Thyroid gland (tissue), 4 donors: ENCODE results near the gene GNPTG.

Experiments used
- POLR2A ChIP-seq, 2 donors: fragments of 450-650 bp; IDR thresholded peaks; one replicate each; pipeline ENCODE4 v1.6.1; 2017; ENCODE audit warnings: antibody characterized with exemption in 2 of 2, mild to moderate bottlenecking in 2 of 2, moderate library complexity in 1 of 2
- TF ChIP-seq, protein P1 (sequence below), 6 experiments: fragments of 200-600 bp in 3 of 6; fragments of 450-650 bp in 3 of 6; sonication (generic) in 3 of 6; IDR thresholded peaks; one replicate each; pipeline ENCODE4 v1.5.1; 2016 to 2019; ENCODE audit warnings: antibody characterized with exemption in 6 of 6, mild to moderate bottlenecking in 2 of 6, inconsistent platforms in 1 of 6, moderate library complexity in 1 of 6

DNA sequence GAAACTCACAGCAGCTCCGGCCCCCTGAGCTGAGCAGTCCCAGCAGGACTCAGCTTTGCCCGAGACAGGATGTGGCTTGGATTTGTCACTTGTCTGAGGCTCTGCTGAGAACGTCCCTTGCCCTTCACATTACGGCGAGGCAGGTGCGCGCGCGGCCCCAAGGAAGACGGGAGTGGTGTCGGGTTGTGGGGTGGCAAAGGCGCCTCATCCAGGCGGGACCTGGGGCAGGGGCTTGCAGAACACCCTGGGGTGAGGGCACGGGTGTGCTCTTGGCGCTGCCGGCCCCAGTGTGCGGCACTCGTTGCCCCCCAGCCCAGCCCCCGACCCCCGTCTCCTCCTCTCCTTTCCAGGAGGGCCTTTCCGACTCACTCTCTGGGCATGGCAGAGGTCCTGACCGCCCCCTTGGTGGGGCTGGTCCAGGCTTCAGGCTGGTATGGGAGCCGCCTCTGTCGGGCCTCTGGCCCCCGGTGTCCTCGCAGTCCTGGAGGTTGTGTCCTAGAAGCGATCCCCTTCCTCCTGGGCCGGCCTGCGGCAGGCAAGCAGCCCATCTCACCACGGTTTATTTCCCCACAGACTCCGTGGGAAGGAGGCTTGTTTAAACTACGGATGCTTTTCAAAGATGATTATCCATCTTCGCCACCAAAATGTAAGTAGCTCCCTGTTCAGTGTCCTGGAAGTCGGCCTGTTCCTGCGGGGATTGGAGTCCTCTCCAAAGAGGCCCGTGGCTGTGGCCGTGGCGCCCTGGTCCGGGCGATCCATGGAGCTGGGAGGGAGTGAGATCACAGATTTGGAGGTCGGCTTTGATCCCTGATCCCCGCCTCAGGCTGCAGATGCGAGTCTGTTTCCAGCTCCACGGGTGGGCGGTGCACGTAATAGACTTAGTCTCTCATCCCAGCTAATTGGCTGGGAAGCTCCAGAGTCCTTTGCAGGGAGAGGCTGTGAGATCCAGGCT is 36.4 kb upstream of the GNPTG start:
- TF ChIP-seq, protein P1, sequence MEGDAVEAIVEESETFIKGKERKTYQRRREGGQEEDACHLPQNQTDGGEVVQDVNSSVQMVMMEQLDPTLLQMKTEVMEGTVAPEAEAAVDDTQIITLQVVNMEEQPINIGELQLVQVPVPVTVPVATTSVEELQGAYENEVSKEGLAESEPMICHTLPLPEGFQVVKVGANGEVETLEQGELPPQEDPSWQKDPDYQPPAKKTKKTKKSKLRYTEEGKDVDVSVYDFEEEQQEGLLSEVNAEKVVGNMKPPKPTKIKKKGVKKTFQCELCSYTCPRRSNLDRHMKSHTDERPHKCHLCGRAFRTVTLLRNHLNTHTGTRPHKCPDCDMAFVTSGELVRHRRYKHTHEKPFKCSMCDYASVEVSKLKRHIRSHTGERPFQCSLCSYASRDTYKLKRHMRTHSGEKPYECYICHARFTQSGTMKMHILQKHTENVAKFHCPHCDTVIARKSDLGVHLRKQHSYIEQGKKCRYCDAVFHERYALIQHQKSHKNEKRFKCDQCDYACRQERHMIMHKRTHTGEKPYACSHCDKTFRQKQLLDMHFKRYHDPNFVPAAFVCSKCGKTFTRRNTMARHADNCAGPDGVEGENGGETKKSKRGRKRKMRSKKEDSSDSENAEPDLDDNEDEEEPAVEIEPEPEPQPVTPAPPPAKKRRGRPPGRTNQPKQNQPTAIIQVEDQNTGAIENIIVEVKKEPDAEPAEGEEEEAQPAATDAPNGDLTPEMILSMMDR (IDR thresholded peaks at IDR 0.05): no peak
- TF ChIP-seq POLR2A (IDR thresholded peaks at IDR 0.05): no peak
